Uterus (tissue), 2 donors: Measurements from ENCODE around the gene NRXN2.

Source experiments
- CTCF ChIP-seq, 4 experiments: fragments of 200-600 bp in 2 of 4; fragments of 450-650 bp in 2 of 4; sonication (generic) in 2 of 4; IDR thresholded peaks; one replicate each; pipeline ENCODE4 v1.5.1; 2016 to 2019; ENCODE audit warnings: antibody characterized with exemption in 4 of 4, mild to moderate bottlenecking in 2 of 4, moderate library complexity in 1 of 4
- POLR2A ChIP-seq, 2 donors: fragments of 450-650 bp; IDR thresholded peaks; one replicate each; pipeline ENCODE4 v1.6.1; 2016; ENCODE audit warnings: antibody characterized with exemption in 2 of 2, mild to moderate bottlenecking in 1 of 2, moderate library complexity in 1 of 2

- TF ChIP-seq POLR2A (IDR thresholded peaks at IDR 0.05) (no peak), CTCF (IDR thresholded peaks at IDR 0.05) (no peak)
These were observed 22.2 kb upstream of the NRXN2 start for GRCh38 chr11:64745189-64745520.
